Lower leg skin (tissue), 4 donors: ENCODE measurements around the gene TM9SF2. TPM values are rescaled to one million over a fixed set of nuclear protein-coding genes. Genes with fewer than 3 reads are reported as not detected.

ENCODE experiments used
- DNase-seq, 2 donors: peaks; one replicate each; pipeline ENCODE4 v3.0.0-alpha.2; 2019; ENCODE audit warnings: low spot score in 2 of 2
- H3K4me3 ChIP-seq: fragments of 200-600 bp; sonication (generic); 2 replicates; pipeline ENCODE4 v1.5.1; 2017; ENCODE audit warnings: mild to moderate bottlenecking, low read depth; ENCODE audit not compliant: poor library complexity, severe bottlenecking
- POLR2A ChIP-seq, 2 donors: fragments of 450-650 bp; IDR thresholded peaks; one replicate each; pipeline ENCODE4 v1.6.1; 2016 to 2017; ENCODE audit warnings: antibody characterized with exemption in 2 of 2, mild to moderate bottlenecking in 1 of 2, moderate library complexity in 1 of 2
- WGBS, 2 donors: methylation state at CpG; one replicate each; pipeline ENCODE4 v1.1.5; 2018; 5-methylcytosine and 5-hydroxymethylcytosine counted together
- intact Hi-C: fragments of 100-400 bp; cut with DNase I; formaldehyde crosslinking; loops from one replicate; pipeline ENCODE4 v1.15.0; 2023; ENCODE audit warnings: low total_unique reads
- total RNA-seq, 4 donors: library from RNA; depleted of rRNA; stranded (reverse); fragments of >200 nt; gene quantifications; one replicate each; pipeline ENCODE4 v1.1.0, GENCODE V29; 2016
- TF ChIP-seq, protein P1 (sequence below), 3 donors: fragments of 450-650 bp; IDR thresholded peaks; one replicate each; pipeline ENCODE4 v1.5.1; 2016; ENCODE audit warnings: antibody characterized with exemption in 3 of 3, mild to moderate bottlenecking in 3 of 3, moderate library complexity in 2 of 3

TM9SF2 gene
- total RNA-seq, 4 donors from 2014 or later, result 66.5 to 111 (median 88.0) TPM

DNA sequence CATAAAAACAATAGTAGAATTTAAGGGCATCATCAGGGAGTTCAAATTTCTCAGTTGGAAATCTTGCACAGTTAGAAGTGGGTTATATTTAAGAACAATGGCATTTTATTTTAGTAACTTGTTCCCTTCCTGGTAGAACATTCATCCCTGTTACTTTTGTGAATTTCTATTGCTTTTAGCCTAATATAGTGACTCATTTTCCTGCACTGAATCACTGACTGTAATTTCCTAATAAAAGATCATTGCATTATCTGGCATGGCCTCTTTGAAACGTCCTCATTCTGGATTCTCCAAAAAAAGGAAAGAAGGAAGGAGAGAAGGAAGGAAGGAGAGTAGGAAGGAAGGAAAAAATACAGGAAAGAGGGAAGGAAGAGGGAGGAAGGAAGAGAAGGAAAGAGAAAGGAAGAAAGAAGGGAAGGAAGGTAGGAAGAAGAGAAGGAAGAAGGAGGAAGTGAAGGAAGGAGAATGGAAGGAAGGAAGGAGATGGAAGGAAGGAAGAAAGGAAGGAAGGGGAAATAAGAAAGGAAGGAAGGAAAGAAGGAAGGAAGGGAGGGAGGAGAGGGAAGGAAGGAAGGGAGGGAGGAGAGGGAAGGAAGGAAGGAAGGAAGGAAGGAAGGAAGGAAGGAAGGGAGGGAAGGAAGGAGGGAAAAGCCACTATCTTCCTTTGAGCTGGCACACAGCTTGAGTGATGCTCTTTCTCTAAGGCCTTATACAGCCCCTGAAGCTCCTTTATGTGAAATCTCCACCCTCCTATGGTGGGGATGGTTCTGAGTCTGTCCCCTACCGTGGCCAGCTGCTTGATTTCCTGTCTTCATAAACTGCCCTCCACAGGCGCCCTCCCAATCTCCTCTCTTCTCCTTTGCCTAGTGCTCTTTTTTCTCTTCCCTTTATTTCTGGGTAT lies 29.8 kb upstream of the TM9SF2 start:
- no peak overlapping the region for H3K4me3 ChIP-seq
- no peak for DNase-seq
- 50 to 55% methylated on average over 3 of the region's 3 CpGs for WGBS, 2 donors
- TF ChIP-seq, protein P1, sequence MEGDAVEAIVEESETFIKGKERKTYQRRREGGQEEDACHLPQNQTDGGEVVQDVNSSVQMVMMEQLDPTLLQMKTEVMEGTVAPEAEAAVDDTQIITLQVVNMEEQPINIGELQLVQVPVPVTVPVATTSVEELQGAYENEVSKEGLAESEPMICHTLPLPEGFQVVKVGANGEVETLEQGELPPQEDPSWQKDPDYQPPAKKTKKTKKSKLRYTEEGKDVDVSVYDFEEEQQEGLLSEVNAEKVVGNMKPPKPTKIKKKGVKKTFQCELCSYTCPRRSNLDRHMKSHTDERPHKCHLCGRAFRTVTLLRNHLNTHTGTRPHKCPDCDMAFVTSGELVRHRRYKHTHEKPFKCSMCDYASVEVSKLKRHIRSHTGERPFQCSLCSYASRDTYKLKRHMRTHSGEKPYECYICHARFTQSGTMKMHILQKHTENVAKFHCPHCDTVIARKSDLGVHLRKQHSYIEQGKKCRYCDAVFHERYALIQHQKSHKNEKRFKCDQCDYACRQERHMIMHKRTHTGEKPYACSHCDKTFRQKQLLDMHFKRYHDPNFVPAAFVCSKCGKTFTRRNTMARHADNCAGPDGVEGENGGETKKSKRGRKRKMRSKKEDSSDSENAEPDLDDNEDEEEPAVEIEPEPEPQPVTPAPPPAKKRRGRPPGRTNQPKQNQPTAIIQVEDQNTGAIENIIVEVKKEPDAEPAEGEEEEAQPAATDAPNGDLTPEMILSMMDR (IDR thresholded peaks at IDR 0.05), result no peak
- TF ChIP-seq POLR2A (IDR thresholded peaks at IDR 0.05), result no peak
- intact Hi-C loops, result no loop called here

DNA sequence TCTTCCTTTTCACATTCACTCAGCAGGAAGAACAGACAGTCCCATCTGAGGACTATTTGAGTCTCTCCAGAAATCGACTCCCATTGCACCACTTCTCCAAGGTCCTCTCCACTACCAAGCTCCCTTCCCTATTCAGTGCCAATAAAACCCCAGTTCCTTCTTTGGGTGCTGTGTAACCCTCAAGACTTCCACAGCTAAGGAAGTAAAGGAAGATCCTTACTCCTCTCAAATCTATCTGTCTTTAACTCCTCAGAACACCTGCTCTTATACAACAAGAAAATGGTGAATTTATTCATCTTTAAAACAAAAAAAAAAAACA lies 29.2 kb upstream of the TM9SF2 start:
- WGBS, 2 donors, result 71 to 74% methylated on average over 1 of the region's 1 CpG
- DNase-seq, result no peak
- intact Hi-C loops, result no loop called here
- H3K4me3 ChIP-seq, result no peak overlapping the region
- TF ChIP-seq, protein P1 (IDR thresholded peaks at IDR 0.05), result no peak
- no peak for TF ChIP-seq POLR2A (IDR thresholded peaks at IDR 0.05)

DNA sequence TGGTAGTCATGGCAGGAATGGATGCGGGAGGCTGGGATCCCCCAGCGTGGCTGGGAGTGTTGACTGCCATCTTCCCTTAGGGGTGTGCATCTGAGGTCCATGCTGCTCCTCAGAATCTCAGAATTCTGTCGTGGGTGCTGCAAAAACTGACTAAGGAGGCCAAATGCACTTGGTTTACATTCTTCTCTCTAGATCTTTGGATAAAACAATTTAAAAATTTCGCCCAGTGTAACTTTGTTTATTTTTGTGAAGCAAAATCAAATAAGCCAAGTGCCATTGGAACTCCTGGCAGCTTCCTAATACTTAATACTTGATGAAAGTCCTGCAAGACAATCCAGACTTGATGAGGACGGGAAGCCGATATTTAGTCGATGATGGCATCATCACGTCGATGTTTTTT lies 27.8 kb upstream of the TM9SF2 start:
- WGBS, 2 donors, result 81% methylated on average over 9 of the region's 9 CpGs
- H3K4me3 ChIP-seq, result no peak overlapping the region
- intact Hi-C loops, result no loop called here
- no peak for DNase-seq
- TF ChIP-seq, protein P1 (IDR thresholded peaks at IDR 0.05), result no peak
- TF ChIP-seq POLR2A (IDR thresholded peaks at IDR 0.05), result no peak

DNA sequence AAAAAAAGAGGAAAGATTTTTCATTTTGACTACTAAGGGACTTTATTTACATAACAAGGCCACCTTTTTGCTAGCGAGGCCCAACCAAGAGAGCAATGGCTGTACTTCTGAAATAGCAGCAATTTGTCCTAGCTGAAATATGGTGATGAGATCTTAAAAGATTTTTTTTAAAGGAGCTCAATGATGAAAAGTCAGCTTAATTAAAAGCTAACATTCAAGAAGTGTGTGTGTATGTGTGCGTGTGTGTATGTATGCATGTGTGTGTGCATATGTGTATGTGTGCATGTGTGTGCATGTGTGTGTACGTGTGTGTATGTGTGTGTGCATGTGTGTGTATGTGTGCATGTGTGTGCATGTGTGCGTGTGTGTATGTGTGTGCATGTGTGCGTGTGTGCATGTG lies 24.6 kb upstream of the TM9SF2 start:
- H3K4me3 ChIP-seq, result no peak overlapping the region
- TF ChIP-seq, protein P1 (IDR thresholded peaks at IDR 0.05), result no peak
- TF ChIP-seq POLR2A (IDR thresholded peaks at IDR 0.05), result no peak
- intact Hi-C loops, result no loop called here
- WGBS, 2 donors, result 31 to 41% methylated on average over 3 of the region's 5 CpGs
- DNase-seq, result no peak

DNA sequence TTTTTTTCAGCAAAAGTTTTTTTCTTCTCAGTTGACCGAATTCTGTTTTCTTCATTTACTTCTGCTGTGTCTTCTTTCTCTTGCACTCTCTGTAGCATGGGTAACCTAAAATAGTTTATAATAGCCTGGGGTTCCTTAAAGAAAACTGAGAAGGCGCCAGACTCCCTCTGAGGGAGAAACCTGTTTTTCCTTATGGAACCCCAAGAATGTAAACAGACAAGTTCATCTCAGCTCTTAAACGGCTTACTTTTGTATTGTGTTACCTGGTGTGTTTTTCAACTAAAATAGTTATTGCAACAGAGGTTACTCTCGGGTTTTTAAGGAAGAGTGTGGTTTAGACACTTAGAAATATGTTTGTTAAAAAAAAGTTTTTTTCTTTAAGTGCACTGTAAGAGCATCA lies 23.8 kb upstream of the TM9SF2 start:
- intact Hi-C loops, result no loop called here
- no peak for DNase-seq
- H3K4me3 ChIP-seq, result no peak overlapping the region
- WGBS, 2 donors, result 50 to 56% methylated on average over 4 of the region's 4 CpGs
- TF ChIP-seq, protein P1 (IDR thresholded peaks at IDR 0.05), result no peak
- no peak for TF ChIP-seq POLR2A (IDR thresholded peaks at IDR 0.05)

DNA sequence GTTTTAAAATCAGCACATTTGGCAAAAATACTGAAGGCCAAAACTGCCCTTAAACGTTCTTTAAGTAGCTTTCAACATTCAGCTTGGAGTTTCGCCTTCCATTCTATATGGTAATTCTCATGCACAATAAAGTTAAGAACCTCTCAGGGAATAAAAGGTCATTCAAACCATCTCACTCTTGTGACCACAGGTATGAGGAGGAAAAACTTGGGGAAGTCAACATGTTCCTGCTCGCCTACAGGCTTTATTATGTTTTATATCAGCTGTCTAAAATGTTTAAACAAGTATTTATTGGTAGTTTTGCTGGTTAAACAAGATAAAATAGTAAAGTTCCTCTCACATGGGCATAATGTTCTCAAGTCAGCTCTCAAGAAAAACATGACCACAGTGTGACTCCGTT lies 19.9 kb upstream of the TM9SF2 start:
- DNase-seq, result no peak
- WGBS, 2 donors, result 80 to 83% methylated on average over 4 of the region's 4 CpGs
- no peak overlapping the region for H3K4me3 ChIP-seq
- TF ChIP-seq, protein P1 (IDR thresholded peaks at IDR 0.05), result no peak
- no peak for TF ChIP-seq POLR2A (IDR thresholded peaks at IDR 0.05)
- intact Hi-C loops, result no loop called here
